ENCODE data around the gene SHISAL1.
"Not testable (repeated sequence)": the region's sequence is repeated elsewhere in the genome, so short reads cannot be mapped to it uniquely, and the experiment has no call there.

GRCh38 chr22:44234372-44234771, 78.4 kb downstream of the SHISAL1 start:
- not testable (repeated sequence) for TF ChIP-seq RARB (CRISPR knock-in tag; IDR thresholded peaks at IDR 0.05); ARNTL (CRISPR knock-in tag; IDR thresholded peaks at IDR 0.05; ENCODE audit: borderline replicate concordance, low read depth); ZFP3 (CRISPR knock-in tag; IDR thresholded peaks at IDR 0.05); TSHZ2 (CRISPR knock-in tag; IDR thresholded peaks at IDR 0.05); TOX (CRISPR knock-in tag; IDR thresholded peaks at IDR 0.05; ENCODE audit: borderline replicate concordance); TCF4 (CRISPR knock-in tag; IDR thresholded peaks at IDR 0.05; ENCODE audit: borderline replicate concordance); BACH2 (CRISPR knock-in tag; IDR thresholded peaks at IDR 0.05; ENCODE audit: borderline replicate concordance); POU6F1 (CRISPR knock-in tag; IDR thresholded peaks at IDR 0.05; ENCODE audit: borderline replicate concordance, low read depth); SNAI2 (CRISPR knock-in tag; IDR thresholded peaks at IDR 0.05); CREB5 (CRISPR knock-in tag; IDR thresholded peaks at IDR 0.05; ENCODE audit: low read depth); ZNF565 (CRISPR knock-in tag; conservative IDR thresholded peaks at IDR 0.05; ENCODE audit: low read depth); ZC3H10 (CRISPR knock-in tag; IDR thresholded peaks at IDR 0.05)
